Spleen (tissue), 7 donors: ENCODE results near the gene GLUD1.

Experiments used
- POLR2AphosphoS5 ChIP-seq, 3 donors: sonication (generic); formaldehyde crosslinking; IDR thresholded peaks; one replicate each; pipeline ENCODE4 v1.5.1; 2017; ENCODE audit warnings: antibody characterized with exemption in 3 of 3
- TF ChIP-seq, protein P1 (sequence below), 11 experiments: fragments of 200-600 bp in 7 of 11; fragments of 450-650 bp in 4 of 11; sonication (generic) in 4 of 11; IDR thresholded peaks in 8 of 11; conservative IDR thresholded peaks in 3 of 11; 1 replicate in 7 of 11; 2 replicates in 4 of 11; pipeline versions ENCODE4 v1.4.0 to v1.8.0; 2016 to 2021; ENCODE audit warnings: antibody characterized with exemption in 11 of 11, inconsistent platforms in 4 of 11, mild to moderate bottlenecking in 1 of 11
- donor health status: DM: no; HTN: no; CAD: no; lungs with moderate emphysema.
- donor health status: DM: no; HTN: no; CAD: no.
- donor health status: DM: no; HTN: no; CAD: no.

DNA sequence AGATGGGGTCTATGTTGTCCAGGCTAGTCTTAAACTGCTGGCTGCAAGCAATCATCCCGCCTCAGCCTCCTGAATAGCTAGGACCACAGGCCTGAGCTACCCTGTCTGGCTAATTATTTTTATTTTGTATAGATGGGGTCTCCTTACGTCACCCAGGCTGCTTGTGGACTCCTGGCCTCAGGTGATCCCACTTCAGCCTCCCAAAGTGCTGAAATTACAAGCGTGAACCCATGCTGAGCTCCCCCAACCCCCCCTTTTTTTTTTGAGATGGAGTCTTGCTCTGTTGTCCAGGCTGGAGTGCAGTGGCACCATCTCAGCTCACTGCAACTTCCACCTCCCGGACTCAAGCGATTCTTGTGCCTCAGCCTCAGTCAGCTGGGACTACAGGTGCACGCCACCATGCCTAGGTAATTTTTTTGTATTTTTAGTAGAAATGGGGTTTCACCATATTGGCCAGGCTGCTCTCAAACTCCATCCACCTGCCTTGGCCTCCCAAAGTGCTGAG lies 49.2 kb downstream of the GLUD1 start:
- TF ChIP-seq, protein P1, sequence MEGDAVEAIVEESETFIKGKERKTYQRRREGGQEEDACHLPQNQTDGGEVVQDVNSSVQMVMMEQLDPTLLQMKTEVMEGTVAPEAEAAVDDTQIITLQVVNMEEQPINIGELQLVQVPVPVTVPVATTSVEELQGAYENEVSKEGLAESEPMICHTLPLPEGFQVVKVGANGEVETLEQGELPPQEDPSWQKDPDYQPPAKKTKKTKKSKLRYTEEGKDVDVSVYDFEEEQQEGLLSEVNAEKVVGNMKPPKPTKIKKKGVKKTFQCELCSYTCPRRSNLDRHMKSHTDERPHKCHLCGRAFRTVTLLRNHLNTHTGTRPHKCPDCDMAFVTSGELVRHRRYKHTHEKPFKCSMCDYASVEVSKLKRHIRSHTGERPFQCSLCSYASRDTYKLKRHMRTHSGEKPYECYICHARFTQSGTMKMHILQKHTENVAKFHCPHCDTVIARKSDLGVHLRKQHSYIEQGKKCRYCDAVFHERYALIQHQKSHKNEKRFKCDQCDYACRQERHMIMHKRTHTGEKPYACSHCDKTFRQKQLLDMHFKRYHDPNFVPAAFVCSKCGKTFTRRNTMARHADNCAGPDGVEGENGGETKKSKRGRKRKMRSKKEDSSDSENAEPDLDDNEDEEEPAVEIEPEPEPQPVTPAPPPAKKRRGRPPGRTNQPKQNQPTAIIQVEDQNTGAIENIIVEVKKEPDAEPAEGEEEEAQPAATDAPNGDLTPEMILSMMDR (IDR thresholded peaks at IDR 0.05 in 8 of 11, conservative IDR thresholded peaks at IDR 0.05 in 3 of 11): no peak
- TF ChIP-seq POLR2AphosphoS5 (IDR thresholded peaks at IDR 0.05): no peak
